OCI-LY7 (cell line): ENCODE measurements around the gene LY6G6C. TPM values are rescaled to one million over a fixed set of nuclear protein-coding genes. Genes with fewer than 3 reads are reported as not detected.

Experiments
- BruUV-seq: library from RNA; stranded (reverse); fragments of 400-500 nt; replicated peaks from 2 replicates; lab custom pipeline; 2021; lab: Mats Ljungman, UMichigan
- CTCF ChIA-PET: fragments of 300-600 bp; sonication (Branson Sonifier 250); formaldehyde crosslinking; loops from one replicate; lab custom pipeline; 2022; ENCODE audit warnings: antibody characterized with exemption; ENCODE audit not compliant: unreplicated experiment; lab: Charles Lee
- POLR2A ChIA-PET: fragments of 300-600 bp; sonication (Branson Sonifier 250); formaldehyde crosslinking; loops from one replicate; lab custom pipeline; 2022; ENCODE audit warnings: antibody characterized with exemption; lab: Charles Lee
- DNase-seq: peaks from one replicate; pipeline ENCODE4 v3.0.0-alpha.2; 2015; ENCODE audit warnings: low spot score
- H2AFZ ChIP-seq: fragments of 200-600 bp; sonication (generic), shearing (Covaris generic); 2 replicates; pipeline ENCODE4 v1.6.1; 2014; ENCODE audit warnings: mild to moderate bottlenecking, antibody characterized with exemption, low read length, moderate library complexity
- H3K27ac ChIP-seq: fragments of 200-600 bp; sonication (generic); 2 replicates; pipeline ENCODE4 v1.5.1; 2014; ENCODE audit warnings: mixed run types, low read depth, mild to moderate bottlenecking, moderate library complexity, low read length, inconsistent platforms; ENCODE audit not compliant: poor library complexity, severe bottlenecking
- H3K36me3 ChIP-seq: fragments of 200-600 bp; sonication (generic); 2 replicates; pipeline ENCODE4 v1.6.1; 2014; ENCODE audit warnings: mild to moderate bottlenecking, antibody characterized with exemption, low read length, moderate library complexity, mixed read lengths; ENCODE audit not compliant: insufficient read depth
- H3K4me1 ChIP-seq: fragments of 200-600 bp; sonication (generic); 2 replicates; pipeline ENCODE4 v1.5.1; 2014; ENCODE audit warnings: mild to moderate bottlenecking, low read length; ENCODE audit not compliant: insufficient read depth, poor library complexity, severe bottlenecking
- H3K4me2 ChIP-seq: fragments of 200-600 bp; sonication (generic); 2 replicates; pipeline ENCODE4 v1.6.1; 2014; ENCODE audit warnings: mild to moderate bottlenecking, low read length
- H3K4me3 ChIP-seq: fragments of 200-600 bp; sonication (generic); 2 replicates; pipeline ENCODE4 v1.5.1; 2014; ENCODE audit warnings: mild to moderate bottlenecking, low read depth, low read length; ENCODE audit not compliant: poor library complexity, severe bottlenecking
- H3K79me2 ChIP-seq: fragments of 200-600 bp; sonication (generic); 2 replicates; pipeline ENCODE4 v1.6.1; 2016; ENCODE audit warnings: low read depth, mild to moderate bottlenecking, low read length, moderate library complexity, mixed read lengths; ENCODE audit not compliant: insufficient read depth
- H3K9me2 ChIP-seq: fragments of 200-600 bp; sonication (generic); 2 replicates; pipeline ENCODE4 v1.6.1; 2016; ENCODE audit warnings: mild to moderate bottlenecking, low read length, mixed read lengths; ENCODE audit not compliant: insufficient read depth
- H3K9me3 ChIP-seq: fragments of 200-600 bp; sonication (generic); 2 replicates; pipeline ENCODE4 v1.6.1; 2014; ENCODE audit warnings: mild to moderate bottlenecking, mixed run types, low read length, mixed read lengths
- H4K20me1 ChIP-seq: fragments of 200-600 bp; sonication (generic); 2 replicates; pipeline ENCODE4 v1.6.1; 2014; ENCODE audit warnings: mild to moderate bottlenecking, antibody characterized with exemption, low read length, moderate library complexity, mixed read lengths; ENCODE audit not compliant: insufficient read depth
- CTCF ChIP-seq: fragments of 200-600 bp; sonication (generic); conservative IDR thresholded peaks from 2 replicates; pipeline ENCODE4 v1.5.1; 2014; ENCODE audit warnings: mild to moderate bottlenecking, antibody characterized with exemption, low read length, moderate library complexity, mixed read lengths
- intact Hi-C: fragments of 100-400 bp; cut with micrococcal nuclease; formaldehyde crosslinking; loops from one replicate; pipeline ENCODE4 v1.10.0; 2022; ENCODE audit not compliant: unreplicated experiment
- microRNA-seq: library from miRNA; unstranded; fragments of <30 nt; microRNA quantifications from one replicate; pipeline ENCODE4 v1.2.0, GENCODE V29; 2022; ENCODE audit warnings: borderline replicate concordance
- small RNA-seq: library from RNA; depleted of rRNA; stranded (forward); fragments of <200 nt; gene quantifications from one replicate; pipeline ENCODE3, GENCODE V24; 2014
- total RNA-seq, 2 experiments: library from RNA; depleted of rRNA in 1 of 2; stranded (reverse); fragments of >200 nt in 1 of 2; shearing (Covaris generic) in 1 of 2; gene quantifications; 2 replicates each; pipeline ENCODE4 v1.2.3, GENCODE V29; 2014 to 2022

Gene LY6G6C
- total RNA-seq, 2 experiments from 2014 or later = not detected

- Histone ChIP-seq H4K20me1 (0 out of 2 replicates have a peak, but pooled peaks cover 3% of the 10 kb centered on the region), H3K4me1 (peaks cover 11% of the 10 kb centered on the region), H3K4me3 (no peak within 1 kb of the TSS), H3K4me2 (no peak within 1 kb of the TSS), H3K36me3 (peaks cover 74% of the 10 kb centered on the region), H3K27ac (no peak within 1 kb of the TSS), H3K9me2 (no peaks in the 10 kb centered on the region), H3K79me2 (peaks cover 30% of the 10 kb centered on the region), H3K9me3 (no peaks in the 10 kb centered on the region), H2AFZ (no peak within 1 kb of the TSS)
- intact Hi-C loops = no loop called here
- CTCF ChIA-PET = no interaction called here
- BruUV-seq = no TSS peak
- DNase-seq = no peak
- POLR2A ChIA-PET = interaction anchor here (0.9 kb wide), 1 partner anchor 35 kb away, joined by 3 read pairs; no protein-coding TSS in a partner anchor
- TF ChIP-seq CTCF = no peak
These were observed 51.9 kb downstream of the LY6G6C start, which contains the start of gene LY6G5B for GRCh38 chr6:31669676-31670075. Gene LY6G5B, plus strand, starts transcription at chr6:31669976. Its CDS starts 975 bp downstream, at chr6:31670951.

Small RNA genes lying within 50 kb of the gene (microRNA-seq; reads per million reads assigned to microRNA genes)
- 7.6 reads per million, percentile 5 among the genes with 10 or more reads in this experiment for gene MIR4646

Small RNA genes lying within 50 kb of the gene (small RNA-seq; reads per million reads assigned to genes)
- gene LY6G6D (not detected), gene MIR4646 (not detected), gene MSH5-SAPCD1 (not detected), gene RNU6-850P (not detected), gene SAPCD1 (not detected)

Other genes starting within 250 kb of the LY6G6C start
Only the 30 nearest of the 41 such genes appear.
- 0.98 and 1.1 TPM in 2 replicates for gene LTA, start 149.5 kb downstream of the LY6G6C start, total RNA-seq (2014; rRNA removed; shearing (Covaris generic))
- 4.1 and 4.3 TPM in 2 replicates for gene LTA, start 149.5 kb downstream of the LY6G6C start, total RNA-seq (2022)
- gene TNF, start 146.2 kb downstream of the LY6G6C start, total RNA-seq (2014; rRNA removed; shearing (Covaris generic)) = 1.7 and 3.5 TPM in 2 replicates
- 2.5 TPM in 2 replicates for gene TNF, start 146.2 kb downstream of the LY6G6C start, total RNA-seq (2022)
- gene LTB, start 139.3 kb downstream of the LY6G6C start, total RNA-seq (2014; rRNA removed; shearing (Covaris generic)) = 36.5 and 46.8 TPM in 2 replicates
- 36.9 and 39.2 TPM in 2 replicates for gene LTB, start 139.3 kb downstream of the LY6G6C start, total RNA-seq (2022)
- gene LST1, start 135.5 kb downstream of the LY6G6C start, total RNA-seq (2014; rRNA removed; shearing (Covaris generic)) = 1.2 and 3.0 TPM in 2 replicates
- gene LST1, start 135.5 kb downstream of the LY6G6C start, total RNA-seq (2022) = 4.2 and 4.9 TPM in 2 replicates
- 1.6 TPM in 1 of 2 replicates, not detected in the other for gene NCR3, start 128.7 kb downstream of the LY6G6C start, total RNA-seq (2014; rRNA removed; shearing (Covaris generic))
- gene NCR3, start 128.7 kb downstream of the LY6G6C start, total RNA-seq (2022) = 0.74 and 2.0 TPM in 2 replicates
- 15.3 and 22.0 TPM in 2 replicates for gene AIF1, start 106.5 kb downstream of the LY6G6C start, total RNA-seq (2014; rRNA removed; shearing (Covaris generic))
- 16.3 and 17.2 TPM in 2 replicates for gene AIF1, start 106.5 kb downstream of the LY6G6C start, total RNA-seq (2022)
- gene PRRC2A, start 101.0 kb downstream of the LY6G6C start, total RNA-seq (2014; rRNA removed; shearing (Covaris generic)) = 113 and 156 TPM in 2 replicates
- gene PRRC2A, start 101.0 kb downstream of the LY6G6C start, total RNA-seq (2022) = 355 and 379 TPM in 2 replicates
- gene BAG6, start 69.1 kb downstream of the LY6G6C start, total RNA-seq (2014; rRNA removed; shearing (Covaris generic)) = 191 and 233 TPM in 2 replicates
- 320 and 323 TPM in 2 replicates for gene BAG6, start 69.1 kb downstream of the LY6G6C start, total RNA-seq (2022)
- 0.13 and 1.5 TPM in 2 replicates for gene APOM, start 65.9 kb downstream of the LY6G6C start, total RNA-seq (2014; rRNA removed; shearing (Covaris generic))
- gene APOM, start 65.9 kb downstream of the LY6G6C start, total RNA-seq (2022) = 2.1 and 3.6 TPM in 2 replicates
- gene C6orf47, start 61.0 kb downstream of the LY6G6C start, total RNA-seq (2014; rRNA removed; shearing (Covaris generic)) = 17.5 and 18.5 TPM in 2 replicates
- 16.7 and 17.4 TPM in 2 replicates for gene C6orf47, start 61.0 kb downstream of the LY6G6C start, total RNA-seq (2022)
- 34.3 and 50.9 TPM in 2 replicates for gene GPANK1, start 56.7 kb downstream of the LY6G6C start, total RNA-seq (2014; rRNA removed; shearing (Covaris generic))
- 38.8 and 40.7 TPM in 2 replicates for gene GPANK1, start 56.7 kb downstream of the LY6G6C start, total RNA-seq (2022)
- gene CSNK2B, start 55.7 kb downstream of the LY6G6C start, total RNA-seq (2014; rRNA removed; shearing (Covaris generic)) = 207 and 230 TPM in 2 replicates
- 245 and 254 TPM in 2 replicates for gene CSNK2B, start 55.7 kb downstream of the LY6G6C start, total RNA-seq (2022)
- 12.3 and 15.9 TPM in 2 replicates for gene LY6G5B, start 51.8 kb downstream of the LY6G6C start, total RNA-seq (2014; rRNA removed; shearing (Covaris generic))
- 28.7 and 32.0 TPM in 2 replicates for gene LY6G5B, start 51.8 kb downstream of the LY6G6C start, total RNA-seq (2022)
- 1.6 and 1.8 TPM in 2 replicates for gene LY6G5C, start 40.7 kb downstream of the LY6G6C start, total RNA-seq (2014; rRNA removed; shearing (Covaris generic))
- gene LY6G5C, start 40.7 kb downstream of the LY6G6C start, total RNA-seq (2022) = 2.5 and 3.5 TPM in 2 replicates
- 28.6 and 34.8 TPM in 2 replicates for gene ABHD16A, start 18.4 kb downstream of the LY6G6C start, total RNA-seq (2014; rRNA removed; shearing (Covaris generic))
- 32.7 and 35.2 TPM in 2 replicates for gene ABHD16A, start 18.4 kb downstream of the LY6G6C start, total RNA-seq (2022)
- not detected in 2 replicates for gene LY6G6F, start 14.9 kb downstream of the LY6G6C start, total RNA-seq (2014; rRNA removed; shearing (Covaris generic))
- not detected in 2 replicates for gene LY6G6F, start 14.9 kb downstream of the LY6G6C start, total RNA-seq (2022)
- gene LY6G6D, start 6.4 kb downstream of the LY6G6C start, total RNA-seq (2014; rRNA removed; shearing (Covaris generic)) = not detected in 2 replicates
- not detected in 2 replicates for gene LY6G6D, start 6.4 kb downstream of the LY6G6C start, total RNA-seq (2022)
- not detected in 2 replicates for gene MPIG6B, start 1.6 kb upstream of the LY6G6C start, total RNA-seq (2014; rRNA removed; shearing (Covaris generic))
- gene MPIG6B, start 1.6 kb upstream of the LY6G6C start, total RNA-seq (2022) = not detected in 2 replicates
- 14.0 and 20.6 TPM in 2 replicates for gene DDAH2, start 7.6 kb upstream of the LY6G6C start, total RNA-seq (2014; rRNA removed; shearing (Covaris generic))
- gene DDAH2, start 7.6 kb upstream of the LY6G6C start, total RNA-seq (2022) = 20.4 and 26.4 TPM in 2 replicates
- 376 and 413 TPM in 2 replicates for gene CLIC1, start 14.8 kb upstream of the LY6G6C start, total RNA-seq (2014; rRNA removed; shearing (Covaris generic))
- gene CLIC1, start 14.8 kb upstream of the LY6G6C start, total RNA-seq (2022) = 314 and 318 TPM in 2 replicates
- 104 and 108 TPM in 2 replicates for gene MSH5, start 18.3 kb upstream of the LY6G6C start, total RNA-seq (2014; rRNA removed; shearing (Covaris generic))
- 218 and 258 TPM in 2 replicates for gene MSH5, start 18.3 kb upstream of the LY6G6C start, total RNA-seq (2022)
- 31.3 and 47.1 TPM in 2 replicates for gene SAPCD1, start 40.9 kb upstream of the LY6G6C start, total RNA-seq (2014; rRNA removed; shearing (Covaris generic))
- 53.5 and 66.8 TPM in 2 replicates for gene SAPCD1, start 40.9 kb upstream of the LY6G6C start, total RNA-seq (2022)
- 2.1 and 2.2 TPM in 2 replicates for gene VWA7, start 55.6 kb upstream of the LY6G6C start, total RNA-seq (2014; rRNA removed; shearing (Covaris generic))
- gene VWA7, start 55.6 kb upstream of the LY6G6C start, total RNA-seq (2022) = 3.7 and 6.5 TPM in 2 replicates
- gene VARS1, start 74.0 kb upstream of the LY6G6C start, total RNA-seq (2014; rRNA removed; shearing (Covaris generic)) = 47.0 and 51.2 TPM in 2 replicates
- 118 and 137 TPM in 2 replicates for gene VARS1, start 74.0 kb upstream of the LY6G6C start, total RNA-seq (2022)
- 65.2 and 78.4 TPM in 2 replicates for gene LSM2, start 85.2 kb upstream of the LY6G6C start, total RNA-seq (2014; rRNA removed; shearing (Covaris generic))
- gene LSM2, start 85.2 kb upstream of the LY6G6C start, total RNA-seq (2022) = 78.0 and 82.6 TPM in 2 replicates
- 0.19 TPM in 1 of 2 replicates, not detected in the other for gene HSPA1L, start 93.5 kb upstream of the LY6G6C start, total RNA-seq (2014; rRNA removed; shearing (Covaris generic))
- 0.15 and 0.49 TPM in 2 replicates for gene HSPA1L, start 93.5 kb upstream of the LY6G6C start, total RNA-seq (2022)
- 0.22 and 0.41 TPM in 2 replicates for gene HSPA1A, start 93.8 kb upstream of the LY6G6C start, total RNA-seq (2014; rRNA removed; shearing (Covaris generic))
- gene HSPA1A, start 93.8 kb upstream of the LY6G6C start, total RNA-seq (2022) = 0.81 and 2.2 TPM in 2 replicates
- gene HSPA1B, start 106.0 kb upstream of the LY6G6C start, total RNA-seq (2014; rRNA removed; shearing (Covaris generic)) = 160 and 177 TPM in 2 replicates
- 40.1 and 60.9 TPM in 2 replicates for gene HSPA1B, start 106.0 kb upstream of the LY6G6C start, total RNA-seq (2022)
- 5.5 and 7.0 TPM in 2 replicates for gene NEU1, start 141.1 kb upstream of the LY6G6C start, total RNA-seq (2014; rRNA removed; shearing (Covaris generic))
- gene NEU1, start 141.1 kb upstream of the LY6G6C start, total RNA-seq (2022) = 10.6 and 13.4 TPM in 2 replicates
- not detected in 2 replicates for gene SLC44A4, start 157.3 kb upstream of the LY6G6C start, total RNA-seq (2014; rRNA removed; shearing (Covaris generic))
- gene SLC44A4, start 157.3 kb upstream of the LY6G6C start, total RNA-seq (2022) = not detected in 2 replicates